Islet of Langerhans (tissue), 1 donor: Measurements from ENCODE around the gene TIMD4.
"Not testable (repeated sequence)": the region's sequence is repeated elsewhere in the genome, so short reads cannot be mapped to it uniquely, and the experiment has no call there.

Experiments
- FAIRE-seq: peaks from one replicate; lab custom pipeline; 2011; peaks lifted over from hg19 to GRCh38; lab: Jason Lieb, UNC

The TIMD4 gene

DNA sequence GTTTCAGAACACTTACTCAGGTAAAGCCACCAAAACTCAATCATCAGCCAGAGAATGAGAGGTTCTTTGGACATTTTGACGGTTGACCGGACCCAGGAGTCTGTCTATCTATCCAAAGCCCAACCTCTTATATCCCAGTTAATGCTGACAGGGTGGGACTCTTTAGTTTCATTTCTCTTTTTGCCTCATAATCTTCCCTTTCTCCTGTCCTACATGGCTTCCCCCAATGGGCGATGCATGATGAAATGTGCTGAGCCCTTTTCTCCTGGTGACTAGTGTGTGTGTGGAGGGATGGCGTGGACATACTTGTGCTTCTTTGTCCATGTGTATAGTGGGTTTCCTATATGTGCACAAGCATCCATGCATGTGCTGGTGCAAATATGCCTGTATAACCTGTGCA, at the start of gene TIMD4:
TSS of gene TIMD4 (minus strand) at position 102 of the 400 bp plus-strand sequence. CDS start at position 74, 28 bp downstream.
- no peak for FAIRE-seq

DNA sequence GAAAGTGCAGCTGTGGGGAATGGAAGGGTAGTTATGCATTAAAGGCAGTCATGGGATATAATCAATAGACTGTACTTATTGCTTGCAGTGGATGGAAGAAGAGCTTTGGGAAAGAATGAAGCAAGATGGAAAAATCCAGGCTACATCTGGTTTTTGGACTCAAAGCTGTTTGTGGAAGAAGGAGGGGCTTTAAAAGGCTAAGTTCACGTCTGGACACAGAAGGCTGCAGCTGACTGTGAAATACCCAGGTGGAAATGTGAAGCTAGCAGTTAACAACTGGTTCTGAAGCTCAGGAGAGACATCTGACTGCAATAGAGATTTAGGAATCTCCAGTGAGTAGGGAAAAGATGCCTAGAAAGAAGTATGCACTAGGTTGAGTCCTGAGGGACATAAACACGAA, 43.2 kb upstream of the TIMD4 start:
- FAIRE-seq: no peak

DNA sequence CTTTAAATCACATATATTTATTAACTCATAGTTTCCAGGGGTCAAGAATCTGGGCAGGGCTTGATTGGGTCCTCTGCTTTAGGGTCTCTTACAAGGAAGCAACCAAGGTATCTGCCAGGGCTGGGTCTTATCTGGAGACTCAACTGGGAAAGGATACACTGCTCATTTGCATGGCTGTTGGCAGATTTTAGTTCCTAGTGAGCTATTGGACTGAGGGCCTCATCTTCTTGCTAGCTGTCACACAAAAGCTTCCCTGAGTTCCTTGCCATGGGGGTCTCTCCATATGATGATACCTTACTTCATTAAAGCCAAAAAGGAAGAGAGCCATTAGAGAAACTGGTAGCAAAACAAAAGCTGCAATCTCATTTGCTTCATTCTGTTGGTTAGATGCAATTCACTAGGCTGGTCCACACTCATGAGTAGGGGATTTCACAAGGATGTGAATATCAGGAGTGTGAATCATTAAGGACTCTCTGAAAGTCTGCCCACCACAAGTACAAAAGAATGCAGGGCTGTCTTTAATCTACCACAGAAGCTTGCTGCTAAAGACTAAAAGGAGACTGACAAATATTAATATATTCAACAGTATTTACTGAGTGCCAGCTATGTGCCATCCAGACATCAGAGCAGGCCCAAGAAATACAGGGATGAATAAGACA, 42.0 kb upstream of the TIMD4 start:
- no peak for FAIRE-seq

DNA sequence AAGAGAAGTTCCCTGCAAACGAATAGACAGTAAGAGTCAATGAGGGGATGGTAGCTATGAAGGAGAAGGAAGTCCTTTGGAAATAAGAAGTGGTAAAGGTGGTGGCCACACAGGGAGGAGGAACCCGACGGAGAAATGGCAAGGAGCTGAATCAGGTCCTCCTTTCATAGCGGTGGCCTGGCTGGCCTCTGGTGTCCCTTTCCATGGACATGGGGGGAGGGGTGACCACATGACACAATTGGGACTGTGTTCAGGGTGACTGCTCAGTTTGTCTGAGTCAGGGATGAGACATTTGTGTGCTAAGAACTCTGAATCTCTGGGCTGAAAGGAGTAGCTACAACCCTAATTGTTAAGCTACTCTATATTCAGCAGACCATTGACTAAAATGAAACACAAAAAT, 28.7 kb upstream of the TIMD4 start:
- no peak for FAIRE-seq

DNA sequence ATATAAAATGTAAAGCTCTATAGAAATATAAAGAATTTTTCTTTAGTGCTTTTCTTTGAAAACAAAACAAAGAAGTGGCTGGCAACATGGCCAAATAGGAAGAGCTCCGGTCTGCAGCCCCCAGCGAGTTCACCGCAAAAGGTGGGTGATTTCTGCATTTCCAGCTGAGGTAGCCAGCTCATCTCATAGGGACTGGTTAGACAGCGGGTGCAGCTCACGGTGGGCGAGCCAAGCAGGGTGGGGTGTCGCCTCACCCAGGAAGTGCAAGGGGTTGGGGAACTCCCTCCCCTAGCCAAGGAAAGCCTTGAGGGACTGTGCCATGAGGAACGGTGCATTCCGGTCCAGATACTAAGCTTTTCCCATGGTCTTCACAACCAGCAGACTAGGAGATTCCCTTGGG, 21.0 kb upstream of the TIMD4 start:
- no peak for FAIRE-seq

DNA sequence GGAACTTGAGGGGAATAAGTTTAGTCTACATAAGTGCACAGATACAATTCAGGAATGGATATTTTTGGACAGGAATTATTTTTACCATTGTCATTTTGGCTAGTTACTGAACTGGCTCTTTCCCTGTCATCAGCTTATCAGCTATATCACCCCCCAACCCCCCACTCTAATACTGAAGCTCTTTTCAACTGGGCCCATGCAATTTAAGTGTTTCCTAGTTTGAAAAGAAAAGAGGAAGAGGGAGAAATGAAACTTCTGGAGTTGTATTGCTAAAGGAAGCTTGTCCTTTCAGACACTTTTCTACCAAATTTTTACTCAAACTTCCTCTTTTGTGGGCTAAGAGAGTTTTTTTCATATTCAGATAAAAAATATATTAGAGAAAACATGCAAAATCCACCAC, 18.5 kb upstream of the TIMD4 start:
- FAIRE-seq: no peak

DNA sequence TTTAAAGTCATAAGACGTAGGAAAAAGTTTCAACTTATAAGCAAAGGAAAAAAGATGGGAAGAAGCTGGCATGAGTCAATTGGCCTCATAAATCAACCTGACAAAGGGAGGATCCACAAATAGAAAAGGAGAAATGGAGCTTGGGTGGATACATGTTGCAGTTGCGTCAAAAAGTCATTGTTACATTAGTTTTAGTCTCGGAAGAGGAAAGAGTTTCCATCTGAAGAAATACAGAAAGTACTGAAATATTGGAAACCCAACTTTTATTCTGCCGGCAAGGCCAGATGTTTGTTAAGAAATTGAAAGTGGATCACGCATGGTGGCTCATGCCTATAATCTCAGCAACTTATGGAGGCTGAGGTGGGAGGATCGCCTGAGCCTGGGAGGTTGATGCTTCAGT, 11.3 kb upstream of the TIMD4 start:
- no peak for FAIRE-seq

DNA sequence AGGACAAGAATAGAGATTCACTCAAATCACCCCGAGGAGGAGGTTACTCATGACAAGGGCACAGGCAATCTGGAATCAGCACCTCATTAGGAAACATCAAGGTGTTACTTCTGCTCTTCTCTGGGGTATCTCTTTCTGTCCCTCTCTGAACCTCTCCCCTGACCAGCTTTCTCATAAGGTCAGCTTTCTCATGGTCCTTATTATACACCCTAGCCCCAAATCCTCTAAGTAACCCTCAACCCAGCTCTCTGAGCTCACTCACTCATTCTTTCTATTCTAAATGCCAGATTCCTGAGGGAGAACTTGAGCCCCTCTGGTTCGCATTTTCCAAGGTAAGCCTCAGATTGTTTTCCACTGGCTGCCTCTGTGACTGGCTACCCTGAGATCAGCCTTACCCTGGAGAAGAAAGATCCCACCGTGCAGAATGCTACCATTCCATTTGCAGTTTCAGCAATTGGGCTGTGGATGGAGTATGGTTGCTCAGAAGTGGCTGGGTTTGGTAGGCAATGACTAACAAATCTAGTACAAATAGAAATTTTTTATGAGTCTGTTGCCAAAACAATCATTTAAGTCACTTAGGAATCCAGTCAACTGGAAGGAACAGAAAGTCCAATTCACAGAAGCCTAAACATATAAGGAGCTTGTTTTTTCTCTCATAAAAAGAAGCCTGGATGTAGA, 9.0 kb upstream of the TIMD4 start:
- FAIRE-seq: no peak

DNA sequence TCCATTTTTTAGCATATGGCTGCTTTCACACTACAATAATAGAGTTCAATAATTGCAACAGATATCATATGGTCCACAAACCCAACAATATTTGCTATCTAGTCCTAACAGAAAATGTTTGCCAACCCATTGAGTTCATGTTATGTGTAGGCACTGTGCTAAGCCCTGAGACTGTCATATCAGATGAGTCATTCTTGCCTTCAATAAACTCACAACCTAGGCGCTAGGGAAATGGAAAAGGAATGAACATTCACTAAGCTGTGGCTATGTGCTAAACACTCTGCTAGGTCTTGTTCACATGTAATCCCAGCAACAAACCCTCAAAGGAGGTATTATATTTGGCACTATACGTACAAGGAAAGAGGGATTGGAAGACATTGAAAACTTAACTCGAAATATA, 8.4 kb upstream of the TIMD4 start:
- no peak for FAIRE-seq

DNA sequence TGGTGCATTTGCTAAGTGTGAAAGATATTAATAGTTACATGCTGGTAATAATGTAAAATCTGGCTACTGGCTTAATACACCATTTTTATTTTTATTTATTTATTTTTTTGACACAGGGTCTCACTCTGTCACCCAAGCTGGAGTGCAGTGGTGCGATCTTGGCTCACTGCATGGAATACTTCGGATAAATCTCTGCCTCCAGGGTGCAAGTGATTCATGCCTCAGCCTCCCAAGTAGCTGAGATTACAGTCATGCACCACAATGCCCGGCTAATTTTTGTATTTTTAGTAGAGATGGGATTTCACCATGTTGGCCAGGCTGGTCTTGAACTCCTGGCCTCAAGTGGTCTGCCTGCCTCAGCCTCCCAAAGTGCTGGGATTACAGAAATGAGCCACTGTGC, 4.4 kb upstream of the TIMD4 start:
- not testable (repeated sequence) for FAIRE-seq

DNA sequence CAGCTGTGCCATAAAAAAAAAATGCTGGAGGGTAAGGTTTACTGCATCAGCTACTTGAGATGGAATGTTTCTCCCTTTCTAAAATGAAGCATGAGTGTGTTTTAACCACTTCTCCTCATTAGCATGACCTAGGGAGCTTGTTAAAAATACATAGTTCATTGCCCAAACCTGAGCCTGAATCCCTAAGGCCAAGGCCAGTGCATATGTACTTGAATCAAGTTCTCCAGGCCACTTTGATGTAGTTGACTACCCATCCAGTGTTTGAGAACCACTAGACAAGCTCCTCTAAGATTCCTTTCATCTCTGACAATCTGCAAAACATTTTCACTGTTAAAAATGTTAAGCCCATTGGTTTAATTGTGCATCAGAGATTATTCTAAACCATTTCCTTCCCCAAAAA, 6.7 kb downstream of the TIMD4 start:
- FAIRE-seq: no peak

DNA sequence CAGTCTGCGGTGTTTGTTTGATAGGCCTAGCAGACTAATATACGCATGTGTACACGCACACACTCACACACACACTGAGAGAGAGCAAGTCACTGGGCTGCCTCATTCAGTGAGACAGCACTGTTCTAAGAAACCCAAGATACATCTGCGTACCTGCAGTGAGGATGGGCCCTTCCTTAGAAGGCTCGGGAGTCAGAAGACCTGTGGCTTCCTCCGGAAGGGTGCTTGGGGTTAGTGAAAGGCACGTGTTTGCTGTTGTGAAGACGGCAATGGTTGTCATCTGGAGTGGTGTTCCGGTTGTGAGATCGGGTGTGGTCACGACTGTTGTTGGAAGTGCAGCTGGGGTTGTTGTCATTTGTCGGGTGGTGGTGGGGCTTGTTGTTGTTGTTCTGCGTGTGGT, 11.7 kb downstream of the TIMD4 start:
- FAIRE-seq: no peak

DNA sequence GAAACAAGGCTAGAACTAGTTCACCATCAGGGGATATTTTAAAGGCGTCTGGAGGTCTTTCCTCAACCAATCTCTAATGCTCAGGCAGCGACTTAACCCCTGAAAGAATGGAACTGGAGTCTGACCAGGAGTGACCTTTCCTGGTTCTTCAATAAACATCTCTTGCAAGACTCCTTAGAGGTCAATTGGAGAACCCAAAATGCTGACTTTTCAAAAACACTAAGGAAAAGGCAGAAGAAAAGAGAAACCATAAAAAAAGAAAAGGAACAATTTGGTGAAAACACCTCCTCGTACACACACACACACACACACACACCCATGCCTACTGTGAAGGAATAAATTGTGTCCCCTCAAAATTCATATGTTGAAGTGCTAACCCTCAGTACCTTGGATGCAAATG, 12.3 kb downstream of the TIMD4 start:
- FAIRE-seq: no peak

DNA sequence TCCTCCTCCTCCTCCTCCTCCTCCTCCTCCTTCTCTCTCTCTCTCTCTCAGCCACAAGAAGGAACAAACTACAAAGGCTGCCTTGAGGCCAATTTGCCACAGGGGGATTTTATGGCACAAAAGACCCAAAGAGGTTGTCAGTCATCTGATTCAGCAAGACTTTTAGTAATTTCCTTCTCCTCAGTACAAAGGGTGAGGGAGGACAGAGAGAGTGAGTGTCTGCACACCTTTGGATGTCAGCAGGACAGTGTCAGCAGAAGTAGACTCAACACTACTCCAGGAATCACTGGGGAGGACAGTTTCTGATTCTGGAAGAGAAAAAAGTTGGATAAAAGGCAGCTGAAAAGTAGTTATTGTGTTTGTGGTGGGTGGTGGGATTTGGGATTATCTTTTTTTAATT, 13.6 kb downstream of the TIMD4 start:
- no peak for FAIRE-seq

DNA sequence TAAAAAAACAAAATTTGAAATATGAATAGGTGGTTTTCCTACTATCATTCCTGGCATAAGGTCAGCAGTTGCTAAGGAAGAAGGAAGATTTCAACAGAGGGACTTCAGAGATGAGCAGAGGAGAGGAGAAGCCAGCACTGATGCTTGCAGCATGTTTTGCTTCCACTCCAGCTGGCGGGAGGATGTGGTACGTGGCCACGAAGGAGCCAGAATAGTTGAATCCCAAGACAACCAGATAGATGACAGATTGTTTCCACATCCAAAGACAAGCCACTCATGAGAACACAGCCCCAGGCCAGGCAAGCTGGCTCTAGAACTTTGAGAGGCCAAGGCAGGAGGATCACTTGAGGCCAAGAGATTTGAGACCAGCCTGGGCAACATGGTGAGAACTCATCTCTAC, 15.1 kb downstream of the TIMD4 start:
- FAIRE-seq: no peak

DNA sequence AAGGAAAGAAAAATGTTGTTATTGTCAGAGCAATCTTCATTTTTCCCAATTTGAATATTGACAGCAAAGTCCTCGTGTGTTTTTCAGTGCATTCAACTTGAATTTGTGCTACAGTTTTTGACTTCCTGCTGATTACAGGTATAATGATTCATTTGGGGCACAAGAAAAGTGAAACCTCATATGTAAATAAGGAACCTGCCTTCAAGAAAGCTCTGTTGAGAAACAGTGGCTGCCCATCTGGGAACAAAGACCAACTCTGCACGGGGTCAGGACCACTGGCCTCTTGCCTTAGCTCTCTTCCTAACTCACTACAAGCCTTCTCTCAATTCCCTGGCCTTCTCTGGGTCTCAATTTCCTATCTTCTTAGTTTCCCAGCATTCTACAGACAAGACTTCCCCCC, 21.0 kb downstream of the TIMD4 start:
- no peak for FAIRE-seq

DNA sequence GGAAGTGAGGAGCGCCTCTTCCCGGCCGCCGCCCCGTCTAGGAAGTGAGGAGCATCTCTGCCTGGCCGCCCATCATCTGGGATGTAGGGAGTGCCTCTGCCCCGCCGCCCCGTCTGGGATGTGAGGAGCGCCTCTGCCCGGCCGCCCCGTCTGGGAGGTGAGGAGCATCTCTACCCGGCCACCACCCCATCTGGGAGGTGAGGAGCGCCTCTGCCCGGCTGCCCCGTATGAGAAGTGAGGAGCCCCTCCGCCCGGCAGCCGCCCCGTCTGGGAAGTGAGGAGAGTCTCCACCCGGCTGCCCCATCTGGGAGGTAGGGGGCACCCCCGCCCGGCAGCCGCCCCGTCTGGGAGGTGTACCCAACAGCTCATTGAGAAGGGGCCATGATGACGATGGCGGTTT, 22.6 kb downstream of the TIMD4 start:
- FAIRE-seq: not testable (repeated sequence)

DNA sequence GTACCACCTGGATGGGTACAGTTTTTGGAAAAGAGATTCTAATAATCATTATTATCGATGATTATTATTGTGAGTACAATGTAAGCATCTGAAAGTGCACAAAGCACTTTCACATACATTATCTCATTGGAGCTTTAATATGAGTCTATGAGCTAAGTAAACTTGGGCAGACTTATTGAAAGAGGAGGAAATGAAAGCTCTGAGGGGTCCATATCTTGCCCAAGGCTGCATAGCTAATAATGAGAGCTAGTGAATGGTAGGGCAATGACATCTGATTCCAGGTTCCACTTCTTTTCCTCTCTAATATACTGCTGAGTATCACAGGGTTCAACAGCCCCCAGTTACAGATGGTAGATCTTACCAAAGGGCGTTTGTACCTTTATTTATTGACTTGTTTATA, 26.1 kb downstream of the TIMD4 start:
- FAIRE-seq: no peak

DNA sequence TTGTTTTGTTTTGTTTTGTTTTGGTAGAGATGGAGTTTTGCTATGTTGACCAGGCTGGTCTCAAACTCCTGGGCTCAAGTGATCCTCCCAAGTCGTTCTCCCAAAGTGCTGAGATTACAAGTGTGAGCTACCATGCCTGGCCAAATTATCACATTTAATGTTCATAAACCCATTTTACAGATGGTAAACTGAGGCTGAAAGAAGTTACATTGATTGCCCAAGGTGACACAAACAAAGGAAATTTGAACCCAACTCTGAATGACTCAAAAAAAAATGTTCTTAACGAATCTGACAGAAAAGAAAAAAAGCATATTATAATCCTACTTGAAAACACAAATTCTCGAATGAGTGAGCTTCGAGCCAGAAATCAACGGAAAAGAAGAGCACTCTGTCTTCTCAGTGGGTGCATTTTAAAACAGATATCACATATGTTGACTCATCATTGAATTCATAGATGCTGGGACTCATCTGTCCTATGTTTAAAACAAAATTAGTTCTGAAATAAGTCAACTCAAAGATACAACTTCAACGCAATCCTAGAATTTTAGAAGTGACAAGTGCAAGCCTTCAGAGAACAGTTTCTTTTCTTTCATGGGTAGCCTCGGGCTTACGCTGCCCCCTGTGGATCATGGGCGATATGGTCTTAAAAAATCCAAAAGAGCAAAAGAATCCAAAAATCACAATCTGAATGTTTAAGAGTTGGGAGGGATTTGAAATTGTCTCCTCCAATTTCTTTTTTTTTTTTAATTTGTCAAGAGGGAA, 28.4 kb downstream of the TIMD4 start:
- FAIRE-seq: peak; percentile 47

DNA sequence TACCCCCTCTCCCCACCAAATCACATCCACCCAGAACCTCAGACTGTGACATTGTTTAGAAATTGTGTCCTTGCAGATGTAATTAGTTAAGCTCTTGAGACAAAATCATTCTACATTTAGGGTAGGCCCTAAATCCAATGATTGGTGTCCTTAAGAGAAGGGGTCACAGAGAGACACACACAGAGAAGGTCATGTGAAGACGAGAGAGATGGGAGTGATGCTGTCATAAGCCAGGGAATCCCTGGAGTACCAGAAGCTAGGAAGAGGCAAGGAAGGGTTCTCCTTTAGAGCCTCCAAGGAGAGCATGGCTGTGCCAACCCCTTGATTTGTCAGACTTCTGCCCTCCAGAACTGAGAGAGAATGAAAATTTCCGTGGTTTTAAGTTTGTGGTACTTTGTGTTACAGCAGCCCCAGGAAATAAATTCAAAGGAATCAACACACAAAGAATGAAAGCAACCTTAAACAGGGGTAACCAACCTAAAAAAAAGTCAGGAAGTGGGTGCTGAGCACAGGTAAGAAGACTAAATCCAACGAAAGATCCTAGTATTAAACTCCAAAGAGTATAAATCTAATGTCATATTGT, 33.6 kb downstream of the TIMD4 start:
- FAIRE-seq: no peak

DNA sequence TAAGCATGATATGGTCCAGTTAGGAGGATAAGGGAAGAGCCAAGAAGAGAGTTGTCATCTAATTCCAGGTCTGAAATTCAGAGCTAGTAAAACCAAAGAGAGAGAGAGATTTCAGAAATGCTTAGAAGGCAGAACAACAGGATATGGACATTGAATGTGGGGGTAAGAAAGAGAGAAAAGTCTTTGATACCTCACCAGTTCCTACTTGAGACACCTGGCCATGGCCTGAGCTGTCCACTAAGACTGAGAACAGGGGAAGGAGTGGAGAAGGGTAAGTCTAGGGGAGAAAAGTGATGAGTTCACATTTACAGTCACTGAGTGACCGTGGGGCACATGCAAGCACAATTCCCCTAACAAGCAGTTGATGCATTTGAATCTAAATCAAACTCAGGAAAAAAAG, 35.5 kb downstream of the TIMD4 start:
- FAIRE-seq: no peak

DNA sequence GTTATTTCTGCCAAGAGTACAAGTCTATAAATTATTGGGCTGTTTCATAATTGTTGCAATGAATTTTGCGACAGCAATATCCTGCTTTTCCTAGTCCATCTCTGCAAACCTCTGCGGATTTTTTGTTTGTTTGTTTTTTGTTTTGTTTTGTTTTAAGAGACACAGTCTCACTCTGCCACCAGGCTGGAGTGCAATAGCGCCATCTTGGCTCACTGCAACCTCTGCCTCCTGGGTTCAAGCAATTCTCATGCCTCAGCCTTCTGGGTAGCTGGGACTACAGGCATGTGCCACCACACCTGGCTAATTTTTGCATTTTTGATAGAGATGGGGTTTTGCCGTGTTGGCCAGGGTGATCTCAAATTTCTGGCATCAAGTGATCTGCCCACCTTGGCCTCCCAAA, 37.3 kb downstream of the TIMD4 start:
- FAIRE-seq: not testable (repeated sequence)

DNA sequence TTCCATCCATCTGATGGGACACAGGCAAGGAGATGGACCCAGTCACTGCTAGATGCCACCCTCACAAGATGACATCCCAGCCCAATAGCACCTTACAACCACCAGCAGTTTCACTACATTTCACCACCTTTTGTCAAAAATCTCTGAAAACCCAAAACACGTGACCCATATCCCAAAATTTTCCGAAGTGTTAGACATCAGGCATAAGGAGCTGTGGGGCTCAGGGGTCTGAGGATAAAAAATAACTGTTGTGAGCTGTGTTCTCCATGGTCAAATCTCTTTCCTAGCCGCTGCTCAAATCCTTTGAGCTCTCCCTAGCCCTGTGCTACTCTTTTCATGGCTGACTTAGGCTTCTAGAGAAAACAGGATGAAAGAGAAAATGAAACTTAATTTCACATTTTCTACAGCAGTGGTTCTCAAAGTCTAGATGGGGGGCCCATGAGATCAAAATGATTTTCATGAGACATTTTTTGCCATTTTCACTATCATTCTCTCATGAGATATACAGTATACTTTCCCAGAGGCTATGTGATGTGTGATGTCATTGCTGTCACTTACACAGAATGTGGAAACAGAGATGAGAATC, 40.7 kb downstream of the TIMD4 start:
- no peak for FAIRE-seq
